ENCODE measurements around the gene PAM. TPM values are rescaled to one million over a fixed set of nuclear protein-coding genes. Genes with fewer than 3 reads are reported as not detected.

The PAM gene
- total RNA-seq, 3 donors from 2014 or later = 159 to 227 (median 193) TPM

- Histone ChIP-seq H3K27me3 (no peaks in the 10 kb centered on the region), H3K36me3 (no peaks in the 10 kb centered on the region), H3K4me1 (no peaks in the 10 kb centered on the region), H3K27ac (no peak overlapping the region), H3K9me3 (no peaks in the 10 kb centered on the region), H3K4me3 (no peak overlapping the region)
- intact Hi-C loops (cut with DNase I; ENCODE audit: low total_unique reads) = loop anchor here (2.0 kb wide), 1 partner anchor 30 kb away; no protein-coding TSS in a partner anchor
- no peak for TF ChIP-seq POLR2AphosphoS5 (IDR thresholded peaks at IDR 0.05)
- TF ChIP-seq, protein P1, sequence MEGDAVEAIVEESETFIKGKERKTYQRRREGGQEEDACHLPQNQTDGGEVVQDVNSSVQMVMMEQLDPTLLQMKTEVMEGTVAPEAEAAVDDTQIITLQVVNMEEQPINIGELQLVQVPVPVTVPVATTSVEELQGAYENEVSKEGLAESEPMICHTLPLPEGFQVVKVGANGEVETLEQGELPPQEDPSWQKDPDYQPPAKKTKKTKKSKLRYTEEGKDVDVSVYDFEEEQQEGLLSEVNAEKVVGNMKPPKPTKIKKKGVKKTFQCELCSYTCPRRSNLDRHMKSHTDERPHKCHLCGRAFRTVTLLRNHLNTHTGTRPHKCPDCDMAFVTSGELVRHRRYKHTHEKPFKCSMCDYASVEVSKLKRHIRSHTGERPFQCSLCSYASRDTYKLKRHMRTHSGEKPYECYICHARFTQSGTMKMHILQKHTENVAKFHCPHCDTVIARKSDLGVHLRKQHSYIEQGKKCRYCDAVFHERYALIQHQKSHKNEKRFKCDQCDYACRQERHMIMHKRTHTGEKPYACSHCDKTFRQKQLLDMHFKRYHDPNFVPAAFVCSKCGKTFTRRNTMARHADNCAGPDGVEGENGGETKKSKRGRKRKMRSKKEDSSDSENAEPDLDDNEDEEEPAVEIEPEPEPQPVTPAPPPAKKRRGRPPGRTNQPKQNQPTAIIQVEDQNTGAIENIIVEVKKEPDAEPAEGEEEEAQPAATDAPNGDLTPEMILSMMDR (IDR thresholded peaks at IDR 0.05) = no peak
- no peak for DNase-seq (ENCODE audit: low spot score in 2 of 2)
Measured at GRCh38 chr5:102958481-102959011, 203.4 kb downstream of the PAM start.

DNA sequence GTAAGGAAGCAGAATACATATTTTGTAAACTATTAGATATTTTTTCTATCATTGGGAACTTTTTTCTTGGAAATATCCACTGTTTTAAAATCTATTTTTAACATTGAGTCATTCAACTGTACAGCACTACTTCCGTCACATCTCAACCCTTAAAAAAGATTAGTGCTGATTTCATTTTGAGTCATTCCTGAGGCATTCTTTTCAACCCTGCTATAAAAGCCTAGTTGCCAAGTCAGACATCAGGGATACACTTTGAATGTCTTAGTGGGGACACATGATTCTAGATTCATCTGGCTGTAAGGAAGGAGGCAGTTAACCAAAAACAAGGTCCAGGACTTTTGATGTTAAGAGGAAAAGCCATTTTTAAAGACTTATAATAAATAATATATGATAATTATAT is 203.9 kb downstream of the PAM start:
- Histone ChIP-seq H3K36me3 (no peaks in the 10 kb centered on the region), H3K9me3 (no peaks in the 10 kb centered on the region), H3K4me3 (no peak overlapping the region), H3K4me1 (no peaks in the 10 kb centered on the region), H3K27ac (no peak overlapping the region), H3K27me3 (no peaks in the 10 kb centered on the region)
- intact Hi-C loops (cut with DNase I; ENCODE audit: low total_unique reads) = loop anchor here (2.0 kb wide), 1 partner anchor 30 kb away; no protein-coding TSS in a partner anchor
- TF ChIP-seq, protein P1 (IDR thresholded peaks at IDR 0.05) = no peak
- no peak for TF ChIP-seq POLR2A (IDR thresholded peaks at IDR 0.05)
- TF ChIP-seq POLR2AphosphoS5 (IDR thresholded peaks at IDR 0.05) = no peak
- DNase-seq (ENCODE audit: low spot score in 2 of 2) = no peak

DNA sequence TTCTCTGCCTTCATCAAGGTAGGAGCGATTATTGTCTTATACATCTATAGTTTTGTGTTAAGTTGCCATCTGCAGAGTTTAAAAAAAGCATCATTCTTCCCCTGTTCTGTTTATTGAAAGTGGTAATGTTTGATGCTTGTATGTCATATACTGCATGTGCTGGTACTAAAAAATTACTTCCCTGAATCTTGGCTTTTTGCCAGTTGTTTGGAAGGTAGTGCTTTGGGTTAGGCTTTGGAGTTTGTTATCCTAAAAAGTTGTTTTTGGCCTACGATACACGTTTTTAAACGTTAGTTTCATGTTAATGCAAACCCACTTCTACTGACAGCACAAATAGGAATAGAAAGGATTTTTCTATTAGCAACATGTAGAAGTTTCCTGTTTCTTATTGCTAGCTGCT is 206.6 kb downstream of the PAM start:
- no peaks in the 10 kb centered on the region for H3K4me1 ChIP-seq
- no peak overlapping the region for H3K27ac ChIP-seq
- intact Hi-C loops (cut with DNase I; ENCODE audit: low total_unique reads) = no loop called here
- H3K36me3 ChIP-seq = no peaks in the 10 kb centered on the region
- DNase-seq (ENCODE audit: low spot score in 2 of 2) = no peak
- TF ChIP-seq POLR2A (IDR thresholded peaks at IDR 0.05) = no peak
- TF ChIP-seq, protein P1 (IDR thresholded peaks at IDR 0.05) = no peak
- TF ChIP-seq POLR2AphosphoS5 (IDR thresholded peaks at IDR 0.05) = no peak
- no peaks in the 10 kb centered on the region for H3K9me3 ChIP-seq
- H3K4me3 ChIP-seq = no peak overlapping the region
- no peaks in the 10 kb centered on the region for H3K27me3 ChIP-seq

- TF ChIP-seq POLR2A (IDR thresholded peaks at IDR 0.05) (no peak), POLR2AphosphoS5 (IDR thresholded peaks at IDR 0.05) (no peak)
- TF ChIP-seq, protein P1 (IDR thresholded peaks at IDR 0.05) = no peak
- no peak for DNase-seq (ENCODE audit: low spot score in 2 of 2)
- intact Hi-C loops (cut with DNase I; ENCODE audit: low total_unique reads) = no loop called here
Measured at GRCh38 chr5:102965653-102966052, 210.5 kb downstream of the PAM start.

DNA sequence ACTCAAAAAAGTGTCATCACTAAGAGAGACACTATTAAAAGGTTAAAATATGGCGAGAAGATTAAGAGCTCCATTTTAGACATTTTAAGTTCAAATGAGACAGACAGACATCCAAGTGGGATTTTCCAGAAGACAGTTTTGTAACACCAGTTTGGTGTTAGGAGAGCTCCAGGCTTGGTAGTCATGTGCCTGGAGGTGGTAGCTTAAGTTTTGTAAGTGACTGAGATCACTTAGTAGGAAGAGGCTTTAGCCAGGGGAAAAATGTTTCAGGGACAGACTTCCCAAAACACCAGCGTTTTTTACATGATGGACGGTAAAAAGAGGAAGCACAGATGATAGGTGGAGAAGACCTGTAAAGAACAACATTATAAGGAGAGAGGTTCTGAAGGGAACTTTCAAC is 214.5 kb downstream of the PAM start:
- no peak for DNase-seq (ENCODE audit: low spot score in 2 of 2)
- H3K27me3 ChIP-seq = no peaks in the 10 kb centered on the region
- H3K9me3 ChIP-seq = no peaks in the 10 kb centered on the region
- no peaks in the 10 kb centered on the region for H3K4me1 ChIP-seq
- H3K4me3 ChIP-seq = no peak overlapping the region
- intact Hi-C loops (cut with DNase I; ENCODE audit: low total_unique reads) = no loop called here
- TF ChIP-seq POLR2AphosphoS5 (IDR thresholded peaks at IDR 0.05) = no peak
- no peak for TF ChIP-seq POLR2A (IDR thresholded peaks at IDR 0.05)
- TF ChIP-seq, protein P1 (IDR thresholded peaks at IDR 0.05) = no peak
- no peak overlapping the region for H3K27ac ChIP-seq
- no peaks in the 10 kb centered on the region for H3K36me3 ChIP-seq

More at GRCh38 chr5:102965653-102966052, 210.5 kb downstream of the PAM start:
- Histone ChIP-seq H3K4me3 (no peak overlapping the region), H3K36me3 (no peaks in the 10 kb centered on the region), H3K27me3 (no peaks in the 10 kb centered on the region), H3K27ac (no peak overlapping the region), H3K9me3 (no peaks in the 10 kb centered on the region), H3K4me1 (no peaks in the 10 kb centered on the region)

Measured in breast epithelium (tissue), 4 donors.